NOMO-1 treated with DMSO at 0.1 percent for 48 hours (cell line): Measurements from ENCODE around the gene GLDC.
A peak's percentile ranks its signal among the peaks of the same experiment; 100 is the strongest.
"Not testable (repeated sequence)": the region's sequence is repeated elsewhere in the genome, so short reads cannot be mapped to it uniquely, and the experiment has no call there.

ENCODE experiments used
- DNase-seq: peaks from one replicate; lab custom pipeline; 2025; ENCODE audit not compliant: unreplicated experiment; lab: John Stamatoyannopoulos, UW

Gene GLDC

DNA sequence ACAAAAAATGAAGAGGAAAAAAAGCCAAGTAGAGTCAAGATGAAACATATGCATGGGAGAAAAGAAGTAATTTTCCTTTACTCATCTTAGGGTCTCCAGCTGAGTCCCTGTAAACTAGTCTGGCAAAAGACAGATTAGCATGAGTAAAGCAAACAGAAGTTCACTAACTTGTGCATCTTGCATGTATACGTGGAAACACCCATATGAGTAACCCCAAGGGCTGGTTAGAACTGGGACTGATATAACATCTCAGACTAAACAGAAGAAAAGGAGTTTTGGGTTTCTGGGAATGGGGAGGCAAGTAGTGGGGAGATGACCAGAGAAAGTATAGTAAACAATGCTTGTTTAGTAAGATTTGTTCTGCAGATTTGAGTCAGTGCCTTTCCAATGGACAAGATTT lies 20.1 kb upstream of the GLDC start:
- no peak for DNase-seq

GRCh38 chr9:6664204-6664680 lies 18.7 kb upstream of the GLDC start:
- no peak for DNase-seq

DNA sequence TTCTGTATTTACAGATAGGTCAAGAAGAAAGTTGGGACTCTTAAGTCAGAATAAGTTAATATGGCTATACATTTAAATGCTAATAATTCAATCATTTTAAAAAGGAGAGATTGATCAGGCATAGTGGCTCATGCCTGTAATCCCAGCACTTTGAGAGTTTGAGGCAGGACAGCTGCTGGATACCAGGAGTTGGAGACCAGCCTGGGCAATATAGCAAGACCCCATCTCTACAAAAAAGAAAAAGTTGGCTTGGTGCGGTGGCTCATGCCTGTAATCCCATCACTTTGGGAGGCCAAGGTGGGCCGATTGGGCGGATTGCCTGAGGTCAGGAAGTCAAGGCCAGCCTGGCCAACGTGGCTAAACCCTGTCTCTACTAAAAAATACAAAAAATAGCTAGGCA lies 15.0 kb upstream of the GLDC start:
- no peak for DNase-seq

- DNase-seq, result no peak
These were observed 13.3 kb upstream of the GLDC start for GRCh38 chr9:6658628-6659353.

DNA sequence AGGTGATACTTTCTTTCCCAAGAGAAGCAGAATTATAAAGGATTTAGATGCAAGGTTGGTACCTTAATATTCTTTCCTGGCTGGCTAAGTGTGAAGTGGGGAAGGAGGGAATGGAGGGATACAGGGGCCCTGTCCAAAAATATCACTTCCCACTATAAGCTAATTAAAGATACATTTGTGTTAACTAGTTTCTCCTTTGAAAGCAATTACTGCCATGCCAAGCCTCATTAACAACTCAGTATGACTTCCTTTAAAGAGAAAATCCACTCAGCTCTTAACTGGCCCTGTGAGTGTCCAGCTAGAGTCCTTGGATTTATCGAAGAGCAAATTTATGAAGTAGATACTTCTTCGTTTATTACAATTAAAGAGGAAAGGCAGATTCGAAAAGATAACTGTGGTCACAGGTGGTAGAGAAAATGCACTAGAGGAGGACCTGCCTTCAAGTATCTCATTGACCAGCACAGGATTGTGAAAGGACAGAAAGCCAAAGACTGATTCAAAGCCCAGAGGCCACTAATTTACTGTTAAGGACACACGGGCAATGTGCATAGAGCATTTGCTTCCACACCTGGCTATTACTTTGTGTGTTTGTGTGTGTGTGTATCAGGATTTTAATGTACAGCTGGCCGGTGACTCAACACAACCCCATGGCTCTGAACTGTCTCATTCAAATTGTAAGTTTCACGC lies 11.2 kb upstream of the GLDC start:
- no peak for DNase-seq

GRCh38 chr9:6655036-6655435 lies 9.5 kb upstream of the GLDC start:
- no peak for DNase-seq

GRCh38 chr9:6646293-6646636 lies 736 bp upstream of the GLDC start:
- no peak for DNase-seq

GRCh38 chr9:6645105-6645354 lies 499 bp downstream of the GLDC start:
- not testable (repeated sequence) for DNase-seq

DNA sequence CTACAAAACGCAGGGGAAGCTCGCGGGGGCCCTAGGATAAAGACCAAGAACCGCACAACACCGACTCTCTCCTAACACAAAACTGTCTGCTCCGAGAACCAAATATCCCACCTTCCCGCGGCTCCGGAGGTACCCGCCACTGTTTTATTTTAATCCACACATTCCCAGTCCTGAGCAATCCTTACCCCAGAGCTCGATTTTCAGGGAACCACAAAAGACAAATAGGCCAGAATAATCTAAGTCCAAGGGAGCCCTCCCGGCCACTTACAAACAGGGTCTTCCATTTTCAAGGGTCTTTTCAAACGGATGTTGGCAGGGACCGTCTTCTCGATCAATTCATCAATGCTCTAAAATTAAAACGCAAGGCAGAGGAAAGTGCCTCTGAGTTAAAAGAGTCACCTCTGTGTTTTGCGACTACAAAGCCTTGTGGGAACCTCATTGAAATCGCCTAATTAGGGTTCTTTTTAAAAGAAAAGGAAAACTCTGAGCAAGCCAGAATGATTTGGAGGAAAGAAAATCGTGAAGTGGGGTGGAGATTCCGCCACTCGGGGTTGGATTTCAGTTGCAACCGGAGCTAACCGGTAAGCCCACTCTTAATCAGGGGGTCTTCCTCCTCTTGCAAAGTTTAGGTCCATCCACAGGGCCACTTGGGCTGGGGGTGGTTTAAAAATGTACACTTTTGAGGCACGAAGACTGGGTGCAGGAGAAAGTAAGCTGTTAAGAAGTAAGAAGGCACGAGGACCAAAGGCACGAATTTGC lies 1.0 kb downstream of the GLDC start:
- DNase-seq, result no peak

DNA sequence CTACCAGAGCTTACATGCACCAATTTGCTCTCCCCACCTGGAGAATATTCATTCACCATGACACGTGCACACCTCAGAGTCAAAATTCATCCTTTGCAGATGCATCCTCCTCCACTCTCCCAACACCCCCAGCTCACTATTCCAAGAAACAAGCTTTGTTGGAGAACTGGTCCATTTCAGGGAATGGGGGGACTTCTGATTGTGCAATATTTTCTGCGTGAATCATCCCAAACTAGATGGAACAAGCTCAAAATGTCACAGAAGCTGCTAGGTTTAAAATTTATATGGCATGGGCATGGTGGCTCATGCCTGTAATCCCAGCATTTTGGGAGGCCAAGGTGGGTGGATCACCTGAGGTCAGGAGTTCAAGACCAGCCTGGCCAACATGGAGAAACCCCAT lies 3.6 kb downstream of the GLDC start:
- no peak for DNase-seq

GRCh38 chr9:6641561-6641960 lies 4.0 kb downstream of the GLDC start:
- no peak for DNase-seq

- DNase-seq, result no peak
These were observed 4.5 kb downstream of the GLDC start for GRCh38 chr9:6641056-6641455.

- no peak for DNase-seq
These were observed 5.1 kb downstream of the GLDC start for GRCh38 chr9:6640268-6641051.

DNA sequence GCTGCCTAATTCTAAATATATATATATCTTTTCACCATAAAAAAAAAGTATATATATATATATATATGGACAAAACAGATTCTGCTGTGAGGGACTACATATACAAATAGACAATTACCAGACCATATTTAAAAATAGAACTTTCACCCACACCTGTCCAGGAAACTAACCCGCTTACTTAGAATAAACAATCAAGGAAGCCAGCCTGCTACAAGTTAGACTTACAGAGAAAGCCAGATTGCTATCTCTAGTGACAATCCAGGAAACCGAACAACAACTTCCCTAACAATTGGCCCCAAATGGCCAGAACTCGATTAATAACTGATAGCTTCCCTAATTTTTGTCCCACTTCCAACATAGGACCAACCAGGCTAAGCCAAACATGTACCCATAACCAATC lies 5.9 kb downstream of the GLDC start:
- DNase-seq, result no peak

GRCh38 chr9:6634444-6634843 lies 11.1 kb downstream of the GLDC start:
- no peak for DNase-seq

GRCh38 chr9:6633378-6633777 lies 12.2 kb downstream of the GLDC start:
- DNase-seq, result no peak

- DNase-seq, result no peak
These were observed 12.9 kb downstream of the GLDC start for GRCh38 chr9:6632516-6633183.

- DNase-seq, result no peak
These were observed 14.4 kb downstream of the GLDC start for GRCh38 chr9:6631207-6631512.

DNA sequence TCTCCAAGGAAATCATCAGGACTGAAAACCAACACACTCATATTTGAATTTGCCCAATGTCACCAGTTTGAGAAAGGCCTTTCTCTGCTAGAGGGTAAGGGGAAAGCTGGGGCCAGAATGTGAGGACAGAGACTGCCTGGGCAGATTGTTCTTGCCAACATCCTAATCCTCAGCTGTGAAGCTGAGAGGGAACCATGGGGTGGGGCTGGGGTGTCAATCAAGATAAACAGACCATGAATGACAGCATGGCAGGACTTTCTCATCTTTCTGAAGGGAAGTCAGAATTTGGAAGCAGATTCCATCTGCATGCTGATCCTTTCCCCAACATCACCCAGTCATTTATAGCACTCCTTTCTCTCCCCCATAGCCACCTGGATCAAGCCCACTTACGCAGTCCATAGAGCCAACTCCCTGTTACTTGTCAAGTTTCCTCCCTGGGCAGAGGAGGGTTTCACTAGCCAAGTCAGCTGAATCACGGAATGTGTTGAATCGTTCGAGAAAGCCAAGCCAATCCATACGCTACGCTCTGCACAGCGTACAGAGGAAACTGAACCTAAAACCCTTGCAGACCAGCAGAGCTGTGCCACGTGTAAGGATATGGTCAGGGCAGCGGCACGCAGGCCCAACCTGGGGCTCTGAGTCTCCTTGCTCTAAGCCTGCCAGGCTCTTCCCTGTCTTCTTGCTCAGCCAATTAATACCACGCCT lies 14.9 kb downstream of the GLDC start:
- no peak for DNase-seq

DNA sequence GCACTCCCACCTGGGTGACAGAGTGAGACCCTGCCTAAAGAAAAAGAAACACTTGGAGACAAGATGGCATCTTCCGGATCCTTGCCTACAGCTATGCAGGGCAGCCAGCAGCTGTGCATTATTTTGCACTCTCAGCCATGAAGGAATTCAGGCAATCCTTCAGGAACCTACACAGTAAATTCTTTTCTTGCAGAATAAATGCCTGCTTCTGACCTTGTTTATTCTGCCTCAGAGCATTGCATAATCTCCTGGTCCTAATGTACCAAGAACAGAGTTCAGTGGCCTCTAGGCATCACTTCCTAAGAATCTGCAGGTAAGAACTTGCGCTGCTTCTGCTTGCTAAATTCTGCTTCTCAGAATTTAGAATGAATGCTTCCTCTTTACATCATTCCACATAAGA lies 16.8 kb downstream of the GLDC start:
- peak; percentile 38 for DNase-seq

DNA sequence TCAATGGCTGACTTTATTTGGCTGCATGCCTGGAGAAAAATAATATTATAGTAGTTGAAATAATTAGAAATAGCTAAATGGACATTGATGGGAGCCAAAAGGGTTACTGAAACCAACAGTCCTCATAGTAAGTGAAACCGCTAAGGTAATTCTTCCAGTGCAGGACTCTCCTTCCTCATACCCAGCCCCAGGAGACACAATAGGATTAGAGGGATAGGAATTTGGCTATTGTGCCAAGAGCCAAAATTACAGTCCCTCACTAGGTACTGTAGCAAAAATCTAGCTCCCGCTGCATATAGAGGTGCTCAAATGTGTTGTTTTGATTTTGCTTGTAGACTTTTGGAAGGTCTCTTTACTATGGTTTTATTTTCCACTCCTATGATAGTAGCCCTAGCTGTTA lies 20.2 kb downstream of the GLDC start:
- DNase-seq, result no peak
